Fibroblast of mammary gland (primary cell): ENCODE data around the gene IGF1R.

ENCODE experiments used
- DNase-seq: peaks from one replicate; pipeline ENCODE4 v3.0.0-alpha.2; 2010; ENCODE audit warnings: low read depth
- H3K4me3 ChIP-seq: 2 replicates; pipeline ENCODE4 v1.5.1; 2011; ENCODE audit warnings: low read depth, mild to moderate bottlenecking, low read length, moderate library complexity; ENCODE audit not compliant: control insufficient read depth
- TF ChIP-seq, protein P1 (sequence below): conservative IDR thresholded peaks from 2 replicates; pipeline ENCODE4 v1.5.1; 2011; ENCODE audit warnings: low read depth, low read length, inconsistent platforms; ENCODE audit not compliant: control insufficient read depth, insufficient read depth

The IGF1R gene

DNA sequence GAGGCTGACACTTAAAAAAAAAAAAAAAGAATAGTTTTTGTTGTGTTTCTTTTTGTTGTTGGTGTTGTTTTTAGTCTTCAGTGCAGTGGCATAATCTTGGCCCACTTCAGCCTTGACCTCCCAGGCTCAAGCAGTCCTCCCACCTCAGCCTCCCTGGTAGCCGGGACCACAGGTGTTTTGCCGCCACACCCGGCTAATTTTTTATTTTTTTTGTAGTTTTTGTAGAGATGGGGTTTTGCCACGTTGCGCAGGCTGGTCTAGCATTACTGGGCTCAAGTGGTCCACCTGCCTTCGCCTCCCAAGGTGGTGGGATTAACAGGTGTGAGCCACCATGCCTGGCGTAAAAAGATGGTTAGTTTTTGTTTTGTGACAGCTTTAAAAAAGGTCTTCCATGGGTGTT is 30.1 kb downstream of the IGF1R start:
- DNase-seq, result no peak
- TF ChIP-seq, protein P1, sequence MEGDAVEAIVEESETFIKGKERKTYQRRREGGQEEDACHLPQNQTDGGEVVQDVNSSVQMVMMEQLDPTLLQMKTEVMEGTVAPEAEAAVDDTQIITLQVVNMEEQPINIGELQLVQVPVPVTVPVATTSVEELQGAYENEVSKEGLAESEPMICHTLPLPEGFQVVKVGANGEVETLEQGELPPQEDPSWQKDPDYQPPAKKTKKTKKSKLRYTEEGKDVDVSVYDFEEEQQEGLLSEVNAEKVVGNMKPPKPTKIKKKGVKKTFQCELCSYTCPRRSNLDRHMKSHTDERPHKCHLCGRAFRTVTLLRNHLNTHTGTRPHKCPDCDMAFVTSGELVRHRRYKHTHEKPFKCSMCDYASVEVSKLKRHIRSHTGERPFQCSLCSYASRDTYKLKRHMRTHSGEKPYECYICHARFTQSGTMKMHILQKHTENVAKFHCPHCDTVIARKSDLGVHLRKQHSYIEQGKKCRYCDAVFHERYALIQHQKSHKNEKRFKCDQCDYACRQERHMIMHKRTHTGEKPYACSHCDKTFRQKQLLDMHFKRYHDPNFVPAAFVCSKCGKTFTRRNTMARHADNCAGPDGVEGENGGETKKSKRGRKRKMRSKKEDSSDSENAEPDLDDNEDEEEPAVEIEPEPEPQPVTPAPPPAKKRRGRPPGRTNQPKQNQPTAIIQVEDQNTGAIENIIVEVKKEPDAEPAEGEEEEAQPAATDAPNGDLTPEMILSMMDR, result no peak
- H3K4me3 ChIP-seq, result no peak overlapping the region

DNA sequence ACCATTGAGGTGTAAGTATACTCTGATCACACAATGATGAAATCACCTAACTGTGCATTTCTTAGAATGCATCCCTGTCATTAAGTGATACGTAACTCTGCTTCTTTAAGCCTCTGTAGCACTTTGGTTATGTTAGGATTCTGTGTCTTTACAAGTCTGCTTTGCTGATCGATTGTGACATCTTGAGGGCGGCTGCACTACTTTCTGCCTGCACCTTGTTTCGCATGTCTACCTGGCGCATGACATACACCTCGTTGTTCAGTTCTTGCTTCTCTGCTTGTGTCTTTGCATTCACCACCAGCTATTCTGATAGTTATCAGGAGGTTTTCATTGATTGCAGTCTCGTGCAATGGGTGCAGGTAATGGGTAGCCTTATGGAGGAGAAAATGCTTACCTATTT is 32.7 kb downstream of the IGF1R start:
- no peak overlapping the region for H3K4me3 ChIP-seq
- TF ChIP-seq, protein P1, result no peak
- DNase-seq, result no peak

DNA sequence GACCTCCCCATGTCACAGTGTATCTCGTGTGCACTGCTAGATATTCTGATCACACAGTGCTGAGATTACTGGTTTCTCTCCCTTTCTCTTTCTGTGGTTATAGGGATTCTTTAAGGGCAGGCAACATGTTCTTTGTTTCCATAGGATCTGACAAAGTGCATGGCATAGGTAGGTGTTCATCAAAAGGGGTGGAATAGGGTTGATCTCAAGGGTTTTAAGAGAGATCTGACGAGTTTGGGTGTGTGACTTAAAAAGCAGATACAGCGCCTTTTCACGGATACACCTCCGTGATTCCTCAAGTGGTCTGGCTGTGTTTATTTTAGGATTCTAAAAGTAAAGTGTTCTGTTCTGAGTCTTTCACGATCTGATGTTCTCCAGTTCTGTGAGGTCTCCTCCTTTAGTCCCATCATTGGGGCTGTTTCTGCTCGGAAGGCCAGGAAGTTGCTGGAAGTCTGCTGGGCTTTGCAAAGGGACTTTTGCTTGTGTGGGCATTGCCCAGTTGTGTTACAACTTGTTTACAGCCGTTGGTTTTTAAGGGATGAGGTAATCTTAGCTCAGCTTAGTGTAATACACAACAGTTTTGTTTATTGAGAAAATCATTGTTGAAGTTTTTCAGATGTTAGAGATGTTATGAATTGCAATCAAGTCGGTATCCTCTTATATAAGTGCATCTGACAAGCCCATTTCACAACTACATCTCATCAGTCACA is 34.8 kb downstream of the IGF1R start:
- peak; percentile 32 for DNase-seq
- TF ChIP-seq, protein P1, result no peak
- no peak overlapping the region for H3K4me3 ChIP-seq

DNA sequence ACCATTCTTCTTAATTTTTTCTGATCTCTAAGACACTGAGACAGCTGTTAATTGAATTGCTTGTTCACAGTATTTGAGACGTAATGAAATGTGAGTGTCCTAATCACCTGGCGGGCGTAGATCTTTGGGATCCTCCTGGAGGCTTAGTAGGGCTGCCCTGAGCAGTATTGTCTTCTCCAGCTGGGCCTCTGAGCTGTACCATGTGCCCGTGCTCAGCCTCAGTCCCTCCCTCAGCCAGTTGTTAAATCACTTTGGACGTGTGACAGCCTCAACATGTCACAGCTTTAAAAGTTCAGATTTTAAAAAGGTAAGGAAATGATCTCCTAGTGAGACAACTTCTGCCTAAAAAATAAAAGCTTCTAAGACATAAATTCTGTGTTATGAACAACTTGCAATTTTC is 35.5 kb downstream of the IGF1R start:
- TF ChIP-seq, protein P1, result no peak
- DNase-seq, result no peak
- no peak overlapping the region for H3K4me3 ChIP-seq

DNA sequence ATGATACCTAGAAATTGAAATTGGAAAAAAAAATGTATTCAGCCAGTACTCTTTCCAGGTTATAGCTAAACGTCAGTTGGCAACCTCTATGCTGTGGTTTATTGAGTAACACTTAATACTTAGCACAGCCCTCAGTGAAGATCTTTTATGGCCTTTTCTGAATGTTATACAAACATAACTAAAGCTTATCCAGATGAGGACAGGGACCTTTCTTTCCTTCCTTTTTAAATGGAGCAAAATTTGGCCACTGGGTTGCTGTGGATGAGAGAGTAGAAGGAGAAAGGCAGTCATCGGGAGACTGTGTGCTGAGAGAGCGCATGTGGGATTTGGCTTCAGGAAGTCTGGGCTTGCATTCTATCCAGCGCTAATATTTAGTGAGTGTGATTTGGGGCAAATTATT is 36.1 kb downstream of the IGF1R start:
- no peak overlapping the region for H3K4me3 ChIP-seq
- DNase-seq, result peak; percentile 86
- TF ChIP-seq, protein P1, result no peak

DNA sequence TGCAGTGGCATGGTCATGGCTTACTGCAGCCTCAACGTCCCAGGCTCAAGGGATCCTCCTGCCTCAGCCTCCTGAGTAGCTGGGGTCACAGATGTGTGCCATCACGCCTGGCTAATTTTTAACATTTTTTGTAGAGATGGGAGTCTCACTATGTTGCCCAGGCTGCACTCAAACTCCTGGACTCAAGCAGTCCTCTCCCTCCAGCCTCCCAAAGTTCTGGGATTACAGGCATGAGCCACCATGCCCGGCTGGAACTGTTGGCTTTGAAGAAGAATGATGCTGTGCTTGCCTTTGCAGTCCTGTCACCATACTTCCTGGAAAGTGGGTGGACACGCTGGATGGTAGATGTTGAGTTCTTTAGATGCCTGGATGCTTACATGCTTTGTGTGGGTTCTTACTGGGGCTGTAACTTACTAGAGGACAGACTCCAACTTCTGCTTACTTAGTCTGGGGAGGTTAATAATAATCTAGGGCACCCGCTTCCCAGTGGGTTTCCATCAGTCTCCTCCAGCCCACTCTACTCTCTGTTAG is 36.7 kb downstream of the IGF1R start:
- TF ChIP-seq, protein P1, result no peak
- DNase-seq, result no peak
- no peak overlapping the region for H3K4me3 ChIP-seq

DNA sequence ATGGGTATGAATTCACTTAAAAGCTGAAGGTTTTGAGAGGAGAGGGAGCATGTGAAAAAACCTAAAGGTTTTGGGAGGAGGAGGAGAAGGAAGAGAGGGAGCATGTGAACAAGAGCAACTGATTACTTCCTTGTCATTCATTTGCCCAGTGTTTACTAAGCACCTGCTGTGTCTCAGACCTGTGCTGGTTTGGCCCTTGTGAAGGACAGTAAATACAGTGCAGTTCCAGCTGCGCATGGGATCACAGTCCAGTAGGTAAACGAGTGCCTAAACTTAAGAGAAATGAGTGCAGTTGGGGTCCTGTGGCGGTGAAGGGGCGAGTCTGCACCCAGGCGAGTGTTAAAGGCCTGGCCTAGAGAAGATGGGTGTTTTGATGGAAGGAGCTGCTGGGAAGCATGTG is 38.6 kb downstream of the IGF1R start:
- DNase-seq, result no peak
- TF ChIP-seq, protein P1, result no peak
- H3K4me3 ChIP-seq, result no peak overlapping the region
